Tibial nerve (tissue), 4 donors: ENCODE measurements around the gene ANKRD28. TPM values are rescaled to one million over a fixed set of nuclear protein-coding genes. Genes with fewer than 3 reads are reported as not detected.
"Not testable (repeated sequence)": the region's sequence is repeated elsewhere in the genome, so short reads cannot be mapped to it uniquely, and the experiment has no call there.

Experiments used
- DNase-seq, 2 donors: peaks; one replicate each; pipeline ENCODE4 v3.0.0-alpha.2; 2019; ENCODE audit warnings: low spot score in 2 of 2
- H3K27ac ChIP-seq, 4 donors: fragments of 200-600 bp; sonication (generic) in 3 of 4; one replicate each; pipeline ENCODE4 v1.5.1; 2017 to 2019; ENCODE audit warnings: mild to moderate bottlenecking in 1 of 4
- H3K27me3 ChIP-seq, 2 donors: fragments of 200-600 bp; sonication (generic) in 1 of 2; one replicate each; pipeline versions ENCODE4 v1.5.1 to v1.6.0; 2017 to 2019
- H3K36me3 ChIP-seq, 3 donors: fragments of 200-600 bp; sonication (generic); one replicate each; pipeline ENCODE4 v1.5.1; 2018 to 2019
- H3K4me1 ChIP-seq, 4 donors: fragments of 200-600 bp; sonication (generic) in 3 of 4; one replicate each; pipeline ENCODE4 v1.5.1; 2017 to 2019
- H3K4me3 ChIP-seq, 4 donors: fragments of 200-600 bp; sonication (generic) in 3 of 4; one replicate each; pipeline ENCODE4 v1.5.1; 2017 to 2019; ENCODE audit warnings: mild to moderate bottlenecking in 1 of 4, moderate library complexity in 1 of 4
- H3K9me3 ChIP-seq, 4 donors: fragments of 200-600 bp; sonication (generic) in 3 of 4; one replicate each; pipeline ENCODE4 v1.5.1; 2017 to 2019
- EP300 ChIP-seq, 2 donors: sonication (generic); formaldehyde crosslinking; IDR thresholded peaks; one replicate each; pipeline ENCODE4 v1.6.1; 2017; ENCODE audit warnings: antibody characterized with exemption in 2 of 2, mild to moderate bottlenecking in 1 of 2
- POLR2A ChIP-seq, 2 donors: fragments of 450-650 bp; IDR thresholded peaks; one replicate each; pipeline ENCODE4 v1.6.1; 2017; ENCODE audit warnings: antibody characterized with exemption in 2 of 2, mild to moderate bottlenecking in 2 of 2, moderate library complexity in 2 of 2
- WGBS, 2 donors: methylation state at CpG; one replicate each; pipeline ENCODE4 v1.1.5; 2018; 5-methylcytosine and 5-hydroxymethylcytosine counted together
- total RNA-seq, 4 donors: library from RNA; depleted of rRNA; stranded (reverse); fragments of >200 nt; gene quantifications; one replicate each; pipeline ENCODE4 v1.1.0, GENCODE V29; 2016
- TF ChIP-seq, protein P1 (sequence below), 5 experiments: fragments of 200-600 bp in 3 of 5; fragments of 450-650 bp in 2 of 5; sonication (generic) in 3 of 5; IDR thresholded peaks; one replicate each; pipeline ENCODE4 v1.5.1; 2016 to 2019; ENCODE audit warnings: antibody characterized with exemption in 5 of 5, mild to moderate bottlenecking in 3 of 5, moderate library complexity in 2 of 5

ANKRD28 gene
- total RNA-seq, 4 donors from 2014 or later = 78.3 to 93.6 (median 81.0) TPM

DNA sequence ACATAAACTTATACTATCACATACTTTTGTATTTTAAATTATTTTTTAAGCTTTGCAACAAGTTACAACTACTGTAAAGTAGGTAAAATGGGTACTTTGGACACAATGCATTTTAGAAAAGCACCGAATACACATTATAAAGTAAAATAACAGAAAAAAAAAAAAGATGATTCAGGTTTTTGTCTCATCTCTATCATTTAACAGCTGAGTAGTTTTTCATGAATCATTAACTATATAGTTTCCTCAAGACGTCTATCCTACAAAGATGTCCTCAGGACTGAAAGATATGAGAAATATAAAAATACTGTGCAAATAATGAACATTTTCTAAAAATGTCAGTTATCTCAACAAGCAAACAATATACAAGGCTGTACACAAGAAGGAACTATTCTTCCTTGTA, 46.9 kb downstream of the ANKRD28 start:
- peaks cover 0 to 20% (median 0%) of the 10 kb centered on the region in 3 donors for H3K36me3 ChIP-seq
- H3K27ac ChIP-seq = no peak overlapping the region
- 91 to 95% methylated on average over 2 of the region's 2 CpGs for WGBS, 2 donors
- TF ChIP-seq, protein P1, sequence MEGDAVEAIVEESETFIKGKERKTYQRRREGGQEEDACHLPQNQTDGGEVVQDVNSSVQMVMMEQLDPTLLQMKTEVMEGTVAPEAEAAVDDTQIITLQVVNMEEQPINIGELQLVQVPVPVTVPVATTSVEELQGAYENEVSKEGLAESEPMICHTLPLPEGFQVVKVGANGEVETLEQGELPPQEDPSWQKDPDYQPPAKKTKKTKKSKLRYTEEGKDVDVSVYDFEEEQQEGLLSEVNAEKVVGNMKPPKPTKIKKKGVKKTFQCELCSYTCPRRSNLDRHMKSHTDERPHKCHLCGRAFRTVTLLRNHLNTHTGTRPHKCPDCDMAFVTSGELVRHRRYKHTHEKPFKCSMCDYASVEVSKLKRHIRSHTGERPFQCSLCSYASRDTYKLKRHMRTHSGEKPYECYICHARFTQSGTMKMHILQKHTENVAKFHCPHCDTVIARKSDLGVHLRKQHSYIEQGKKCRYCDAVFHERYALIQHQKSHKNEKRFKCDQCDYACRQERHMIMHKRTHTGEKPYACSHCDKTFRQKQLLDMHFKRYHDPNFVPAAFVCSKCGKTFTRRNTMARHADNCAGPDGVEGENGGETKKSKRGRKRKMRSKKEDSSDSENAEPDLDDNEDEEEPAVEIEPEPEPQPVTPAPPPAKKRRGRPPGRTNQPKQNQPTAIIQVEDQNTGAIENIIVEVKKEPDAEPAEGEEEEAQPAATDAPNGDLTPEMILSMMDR (IDR thresholded peaks at IDR 0.05) = no peak
- TF ChIP-seq EP300 (IDR thresholded peaks at IDR 0.05) (no peak), POLR2A (IDR thresholded peaks at IDR 0.05) (no peak)
- DNase-seq = no peak
- H3K9me3 ChIP-seq = no peaks in the 10 kb centered on the region
- H3K27me3 ChIP-seq = no peaks in the 10 kb centered on the region
- H3K4me3 ChIP-seq = no peak overlapping the region
- H3K4me1 ChIP-seq = peaks cover 0 to 10% (median 0%) of the 10 kb centered on the region in 4 donors

DNA sequence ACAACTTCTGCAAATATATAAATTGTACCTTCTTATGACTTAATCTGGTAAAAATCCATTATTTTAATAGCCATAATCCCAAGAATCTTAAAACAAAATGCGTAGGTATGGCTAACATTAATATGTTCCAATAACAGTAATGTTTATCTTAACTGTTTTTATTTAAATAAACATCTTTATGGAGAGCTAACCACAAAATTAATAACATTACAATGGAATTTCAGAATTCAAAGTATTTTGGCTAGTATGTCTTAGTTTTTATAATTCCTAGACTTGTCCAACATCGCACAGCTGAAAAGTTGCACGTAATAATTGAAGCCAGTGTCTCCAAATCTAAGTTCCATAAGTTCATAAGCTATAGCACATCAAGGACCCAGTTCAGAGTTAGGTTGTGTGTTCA, 47.6 kb downstream of the ANKRD28 start:
- H3K36me3 ChIP-seq = peaks cover 0 to 20% (median 0%) of the 10 kb centered on the region in 3 donors
- no peaks in the 10 kb centered on the region for H3K27me3 ChIP-seq
- no peak overlapping the region for H3K27ac ChIP-seq
- WGBS, 2 donors = 87 to 89% methylated on average over 3 of the region's 3 CpGs
- no peak for DNase-seq
- TF ChIP-seq, protein P1 (IDR thresholded peaks at IDR 0.05) = no peak
- TF ChIP-seq EP300 (IDR thresholded peaks at IDR 0.05) = no peak
- TF ChIP-seq POLR2A (IDR thresholded peaks at IDR 0.05) = no peak
- H3K4me1 ChIP-seq = peaks cover 0 to 7% (median 0%) of the 10 kb centered on the region in 4 donors
- no peak overlapping the region for H3K4me3 ChIP-seq
- no peaks in the 10 kb centered on the region for H3K9me3 ChIP-seq

DNA sequence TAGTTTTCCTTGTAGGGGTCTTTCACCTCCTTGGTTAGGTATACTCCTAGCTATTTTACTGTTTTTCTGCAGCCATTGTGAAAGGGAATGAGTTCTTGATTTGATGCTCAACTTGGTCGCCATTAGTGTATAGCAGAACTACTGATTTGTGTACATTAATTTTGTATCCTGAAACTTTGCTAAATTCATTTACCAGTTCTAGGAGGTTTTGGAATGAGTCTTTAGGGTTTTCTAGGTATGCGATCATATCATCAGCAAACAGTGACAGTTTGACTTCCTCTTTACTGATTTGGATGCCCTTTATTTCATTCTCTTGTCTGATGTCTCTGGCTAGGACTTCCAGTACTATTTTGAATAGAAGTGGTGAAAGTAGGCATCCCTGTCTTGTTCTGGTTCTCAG, 51.9 kb downstream of the ANKRD28 start:
- H3K27ac ChIP-seq, H3K4me3 ChIP-seq, H3K4me1 ChIP-seq, DNase-seq, H3K27me3 ChIP-seq, H3K9me3 ChIP-seq: not testable (repeated sequence)
- WGBS, 2 donors = 92 to 99% methylated on average over 2 of the region's 2 CpGs
- H3K36me3 ChIP-seq = peaks cover 0 to 24% (median 0%) of the 10 kb centered on the region in 3 donors

DNA sequence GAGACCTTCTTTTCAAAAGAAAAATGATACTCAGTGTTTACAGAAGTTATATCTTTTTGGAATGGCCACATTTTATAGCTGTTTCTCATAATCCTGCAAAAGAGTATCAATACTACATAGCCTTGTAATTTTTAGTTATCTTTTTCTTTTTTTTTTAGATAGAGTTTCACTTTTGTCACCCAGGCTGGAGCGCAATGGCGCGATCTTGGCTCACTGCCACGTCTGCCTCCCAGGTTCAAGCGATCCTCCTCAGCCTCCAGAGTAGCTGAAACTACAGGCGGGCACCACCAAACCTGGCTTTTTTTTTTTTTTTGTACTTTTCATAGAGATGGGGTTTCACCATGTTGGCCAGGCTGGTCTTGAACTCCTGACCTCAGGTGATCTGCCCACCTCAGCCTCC, 53.6 kb downstream of the ANKRD28 start:
- TF ChIP-seq, protein P1 (IDR thresholded peaks at IDR 0.05) = no peak
- TF ChIP-seq EP300 (IDR thresholded peaks at IDR 0.05) (no peak), POLR2A (IDR thresholded peaks at IDR 0.05) (no peak)
- Histone ChIP-seq H3K27me3 (no peaks in the 10 kb centered on the region), H3K4me3 (no peak overlapping the region), H3K9me3 (peaks cover 0 to 5% (median 0%) of the 10 kb centered on the region in 4 donors), H3K36me3 (peaks cover 0 to 26% (median 0%) of the 10 kb centered on the region in 3 donors), H3K4me1 (no peaks in the 10 kb centered on the region), H3K27ac (no peak overlapping the region)
- DNase-seq = no peak
- WGBS, 2 donors = 93 to 98% methylated on average over 6 of the region's 6 CpGs

DNA sequence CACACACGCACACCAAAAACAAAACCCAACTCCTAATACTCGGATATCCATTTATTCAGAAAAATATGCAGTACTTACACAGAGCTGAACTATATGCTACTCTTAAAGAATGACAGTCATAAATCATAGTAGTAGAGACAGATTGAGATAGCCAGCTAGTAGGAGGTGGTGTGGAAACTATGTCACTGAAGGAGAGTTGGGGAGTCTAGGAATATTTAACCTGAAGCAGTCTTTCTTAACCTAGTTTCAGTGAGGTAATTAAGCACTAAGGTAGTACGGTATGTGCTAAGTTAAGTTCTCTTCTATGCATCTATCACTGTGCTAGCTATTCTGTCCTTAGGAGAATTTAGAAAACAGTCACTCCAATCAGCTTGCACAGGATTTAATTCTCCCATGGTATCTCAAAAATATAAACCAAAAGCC, 54.2 kb downstream of the ANKRD28 start:
- peaks cover 0 to 29% (median 0%) of the 10 kb centered on the region in 3 donors for H3K36me3 ChIP-seq
- H3K4me3 ChIP-seq = no peak overlapping the region
- no peaks in the 10 kb centered on the region for H3K4me1 ChIP-seq
- no peaks in the 10 kb centered on the region for H3K27me3 ChIP-seq
- H3K27ac ChIP-seq = no peak overlapping the region
- 80 to 90% methylated on average over 3 of the region's 3 CpGs for WGBS, 2 donors
- peaks cover 0 to 10% (median 2%) of the 10 kb centered on the region in 4 donors for H3K9me3 ChIP-seq
- no peak for DNase-seq
- TF ChIP-seq EP300 (IDR thresholded peaks at IDR 0.05) (no peak), POLR2A (IDR thresholded peaks at IDR 0.05) (no peak)
- TF ChIP-seq, protein P1 (IDR thresholded peaks at IDR 0.05) = no peak

DNA sequence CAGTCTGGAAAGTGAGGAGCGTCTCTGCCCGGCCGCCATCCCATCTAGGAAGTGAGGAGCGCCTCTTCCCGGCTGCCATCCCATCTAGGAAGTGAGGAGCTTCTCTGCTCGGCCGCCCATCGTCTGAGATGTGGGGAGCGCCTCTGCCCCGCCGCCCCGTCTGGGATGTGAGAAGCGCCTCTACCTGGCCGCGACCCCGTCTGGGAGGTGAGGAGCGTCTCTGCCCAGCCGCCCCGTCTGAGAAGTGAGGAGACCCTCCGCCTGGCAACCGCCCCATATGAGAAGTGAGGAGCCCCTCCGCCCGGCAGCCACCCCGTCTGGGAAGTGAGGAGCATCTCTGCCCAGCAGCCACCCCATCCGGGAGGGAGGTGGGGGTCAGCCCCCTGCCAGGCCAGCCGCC, 55.5 kb downstream of the ANKRD28 start:
- not testable (repeated sequence) for H3K4me3 ChIP-seq, DNase-seq, H3K4me1 ChIP-seq, H3K27ac ChIP-seq, H3K27me3 ChIP-seq
- Histone ChIP-seq H3K9me3 (peaks cover 0 to 19% (median 2%) of the 10 kb centered on the region in 4 donors), H3K36me3 (peaks cover 0 to 36% (median 0%) of the 10 kb centered on the region in 3 donors)
- WGBS, 2 donors = 97% methylated on average over 10 of the region's 26 CpGs; no CpG with 5 or more reads in 1 of the 2 donors

DNA sequence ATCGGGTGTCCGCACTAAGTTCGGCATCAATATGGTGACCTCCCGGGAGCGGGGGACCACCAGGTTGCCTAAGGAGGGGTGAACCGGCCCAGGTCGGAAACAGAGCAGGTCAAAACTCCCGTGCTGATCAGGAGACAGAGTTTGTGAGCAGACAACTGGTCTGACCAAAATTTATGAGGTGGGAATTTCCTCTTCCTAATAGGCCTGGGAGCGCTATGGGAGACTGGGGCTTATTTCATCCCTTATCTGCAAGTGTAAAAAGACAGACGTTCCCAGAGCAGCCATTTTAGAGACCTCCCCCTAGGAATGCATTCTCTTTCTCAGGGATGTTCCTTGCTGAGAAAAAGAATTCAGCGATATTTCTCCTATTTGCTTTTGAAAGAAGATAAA, 59.2 kb downstream of the ANKRD28 start:
- not testable (repeated sequence) for H3K4me3 ChIP-seq, H3K27ac ChIP-seq, H3K4me1 ChIP-seq, DNase-seq, H3K27me3 ChIP-seq
- WGBS, 2 donors = 94 to 96% methylated on average over 11 of the region's 11 CpGs
- Histone ChIP-seq H3K36me3 (peaks cover 0 to 62% (median 0%) of the 10 kb centered on the region in 3 donors), H3K9me3 (peaks cover 0 to 19% (median 2%) of the 10 kb centered on the region in 4 donors)
